HG02870 (cell line): ENCODE measurements around the gene ITGA7.

ENCODE experiments used
- ATAC-seq: cut with Tn5 transposase; IDR thresholded peaks from one replicate; pipeline ENCODE4 v1.9.1; 2021; ENCODE audit warnings: mild to moderate bottlenecking, moderate library complexity; ENCODE audit not compliant: unreplicated experiment

The ITGA7 gene

GRCh38 chr12:55718015-55718414 is 10.3 kb upstream of the ITGA7 start:
- ATAC-seq = no peak

- ATAC-seq = no peak
These were observed 9.6 kb upstream of the ITGA7 start for GRCh38 chr12:55717011-55718007.

GRCh38 chr12:55716582-55716957 is 8.9 kb upstream of the ITGA7 start:
- no peak for ATAC-seq

GRCh38 chr12:55715833-55716581 is 8.3 kb upstream of the ITGA7 start, which contains the start of gene BLOC1S1:
Gene BLOC1S1 (plus strand): TSS chr12:55716046. CDS start chr12:55716052, 6 bp downstream.
- ATAC-seq = peak; percentile 92

GRCh38 chr12:55715169-55715764 is 7.6 kb upstream of the ITGA7 start:
- ATAC-seq = no peak

GRCh38 chr12:55713721-55714120 is 6.0 kb upstream of the ITGA7 start:
- no peak for ATAC-seq

- no peak for ATAC-seq
These were observed 5.2 kb upstream of the ITGA7 start for GRCh38 chr12:55712700-55713415.

- no peak for ATAC-seq
These were observed 4.3 kb upstream of the ITGA7 start for GRCh38 chr12:55711786-55712553.

- no peak for ATAC-seq
These were observed 1.1 kb upstream of the ITGA7 start for GRCh38 chr12:55708695-55709233.

- ATAC-seq = no peak
These were observed 459 bp downstream of the ITGA7 start for GRCh38 chr12:55707219-55707671.

GRCh38 chr12:55706568-55707218 is 1.0 kb downstream of the ITGA7 start:
- no peak for ATAC-seq

- no peak for ATAC-seq
These were observed 1.8 kb downstream of the ITGA7 start for GRCh38 chr12:55705782-55706402.

GRCh38 chr12:55704824-55705718 is 2.6 kb downstream of the ITGA7 start:
- no peak for ATAC-seq

GRCh38 chr12:55703901-55704761 is 3.6 kb downstream of the ITGA7 start:
- no peak for ATAC-seq

- no peak for ATAC-seq
These were observed 4.4 kb downstream of the ITGA7 start for GRCh38 chr12:55703288-55703687.

- no peak for ATAC-seq
These were observed 4.8 kb downstream of the ITGA7 start for GRCh38 chr12:55702861-55703260.
